GM21423 (cell line): ENCODE data around the gene ARL11.
"Not testable (repeated sequence)": the region's sequence is repeated elsewhere in the genome, so short reads cannot be mapped to it uniquely, and the experiment has no call there.

Experiments
- ATAC-seq: cut with Tn5 transposase; IDR thresholded peaks from one replicate; pipeline ENCODE4 v1.9.1; 2021; ENCODE audit warnings: mild to moderate bottlenecking, moderate library complexity; ENCODE audit not compliant: unreplicated experiment

ARL11 gene

GRCh38 chr13:49612042-49612441, 16.3 kb upstream of the ARL11 start:
- not testable (repeated sequence) for ATAC-seq

DNA sequence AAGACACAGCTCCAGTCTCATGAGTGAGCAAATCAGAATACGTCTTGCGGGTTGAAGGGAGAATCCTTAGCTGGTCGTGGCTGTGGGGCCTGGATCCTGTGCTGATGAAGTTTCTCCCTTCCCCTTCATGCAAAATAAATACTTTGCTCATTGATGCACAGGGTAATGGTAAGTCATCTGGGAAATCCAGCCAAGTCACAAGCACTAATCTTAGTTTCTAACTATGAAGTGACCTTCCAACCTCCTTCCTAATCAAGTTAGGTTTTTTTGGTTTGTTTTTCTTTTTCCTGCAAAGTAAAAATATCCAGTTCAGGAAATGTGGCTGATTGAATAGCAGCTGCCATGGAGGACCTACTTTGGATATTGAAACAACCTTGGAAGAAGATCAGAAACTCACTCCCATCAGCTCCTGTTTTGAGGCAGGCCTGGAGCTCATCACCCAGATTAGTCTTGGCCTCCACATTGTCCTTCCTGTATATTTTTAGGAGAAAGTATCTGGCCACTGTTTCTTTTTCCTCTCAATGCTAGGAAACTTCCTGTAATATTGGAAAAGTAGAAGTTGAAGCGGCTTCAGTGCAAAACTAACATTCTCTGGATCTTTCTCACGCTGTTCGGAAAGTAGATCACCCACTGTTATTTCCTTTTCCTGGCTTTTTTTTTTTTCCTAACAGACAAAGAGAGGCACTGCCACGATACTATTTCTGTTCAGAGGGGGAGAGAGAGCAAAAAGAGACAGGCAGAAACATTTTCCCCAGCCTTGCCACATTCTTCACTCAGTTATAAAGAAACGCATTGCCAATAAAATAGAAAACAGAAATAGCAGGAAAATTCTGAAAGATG, 12.3 kb upstream of the ARL11 start:
- no peak for ATAC-seq

DNA sequence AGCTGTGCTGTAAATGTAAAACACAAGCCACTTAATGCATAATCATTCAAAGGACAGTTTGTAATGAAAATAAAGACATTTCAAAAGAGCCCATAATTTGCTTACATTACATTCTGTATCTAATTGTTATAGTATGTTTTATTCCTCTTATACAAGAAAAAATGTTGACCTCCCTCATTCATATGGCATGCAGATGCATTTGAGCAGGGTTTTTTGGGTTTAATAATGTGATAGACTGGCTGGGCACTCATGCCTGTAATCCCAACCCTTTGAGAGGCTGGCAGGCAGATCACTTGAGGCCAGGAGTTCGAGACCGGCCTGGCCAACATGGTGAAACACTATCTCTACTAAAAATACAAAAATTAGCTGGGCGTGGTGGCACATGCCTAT, 11.6 kb upstream of the ARL11 start:
- ATAC-seq, result no peak

DNA sequence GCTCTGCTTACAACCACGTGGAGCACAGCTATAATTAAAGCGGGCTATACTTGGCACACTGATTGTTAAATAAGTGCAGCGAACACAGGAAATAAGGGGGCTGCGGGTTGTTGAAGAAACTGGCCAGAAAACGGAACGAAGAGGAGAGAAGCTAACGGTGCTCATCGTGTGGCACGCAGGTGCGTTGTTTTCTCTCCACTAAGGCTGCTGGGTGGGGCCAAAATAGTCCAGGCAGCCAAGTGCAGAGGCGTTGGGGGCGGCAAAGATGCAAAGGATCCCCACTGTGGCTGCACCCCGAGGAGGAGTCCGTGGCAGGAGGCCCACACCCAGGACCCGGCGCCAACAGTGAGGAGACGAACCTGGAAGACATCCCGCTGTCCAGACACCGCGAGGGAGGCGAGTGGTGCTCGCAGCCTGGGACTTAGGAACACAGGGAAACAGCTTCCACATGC, 8.1 kb upstream of the ARL11 start:
- peak; percentile 83 for ATAC-seq

DNA sequence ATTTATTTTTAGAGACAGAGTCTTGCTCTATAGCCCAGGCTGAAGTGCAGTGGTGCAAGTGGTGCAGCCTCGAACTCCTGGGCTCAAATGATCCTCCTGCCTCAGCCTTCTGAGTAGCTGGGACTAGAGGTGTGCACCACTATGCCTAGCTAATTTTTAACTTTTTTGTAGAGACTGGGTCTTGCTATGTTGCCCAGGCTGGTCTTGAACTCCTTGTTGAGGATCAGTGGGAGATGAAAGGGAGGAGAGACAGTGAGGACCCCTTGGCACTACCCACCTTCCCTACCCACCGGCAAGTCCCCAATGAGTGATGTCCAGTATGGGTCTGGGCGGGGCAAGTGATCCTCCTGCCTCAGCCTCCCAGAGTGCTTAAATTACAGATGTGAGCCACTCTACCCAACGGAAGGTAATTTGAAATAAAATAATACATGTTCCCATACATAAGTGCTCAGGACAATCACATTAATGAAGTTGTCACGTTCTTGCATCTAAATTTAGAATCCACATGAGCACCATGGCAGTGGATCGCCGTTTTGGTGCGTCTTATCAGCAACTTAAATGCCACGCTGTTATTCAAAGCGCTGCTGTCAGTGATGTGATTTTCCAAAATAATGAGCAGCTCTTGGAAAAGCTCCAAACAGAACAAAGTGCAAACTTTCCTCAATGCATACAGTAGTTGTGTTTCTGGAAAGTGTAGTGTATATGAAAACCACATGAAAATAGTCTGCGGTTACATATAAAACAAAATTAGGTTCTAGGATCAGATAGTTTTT, 5.9 kb upstream of the ARL11 start:
- ATAC-seq, result no peak

DNA sequence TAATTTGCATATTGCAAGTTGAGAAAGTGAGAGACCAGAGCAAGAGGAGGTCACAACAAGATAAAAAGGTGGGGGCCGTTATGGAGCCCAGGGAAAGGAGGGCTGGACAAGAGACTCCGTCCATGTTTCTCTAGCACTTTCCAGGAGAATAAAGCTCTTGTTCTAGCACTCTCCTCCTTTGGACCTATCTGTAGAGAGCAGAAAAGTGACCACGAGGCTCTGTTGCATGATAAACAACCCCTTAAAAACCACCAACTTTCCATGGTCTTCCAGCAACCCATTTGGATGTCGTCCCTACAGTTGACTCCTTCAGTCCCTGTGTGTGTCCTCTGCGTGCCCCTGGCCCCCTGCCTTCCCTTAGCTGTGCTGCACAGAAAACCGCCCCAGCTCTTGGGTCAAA, 4.1 kb upstream of the ARL11 start:
- ATAC-seq, result no peak

- ATAC-seq, result no peak
Observed at GRCh38 chr13:49625392-49626079, 2.8 kb upstream of the ARL11 start.

DNA sequence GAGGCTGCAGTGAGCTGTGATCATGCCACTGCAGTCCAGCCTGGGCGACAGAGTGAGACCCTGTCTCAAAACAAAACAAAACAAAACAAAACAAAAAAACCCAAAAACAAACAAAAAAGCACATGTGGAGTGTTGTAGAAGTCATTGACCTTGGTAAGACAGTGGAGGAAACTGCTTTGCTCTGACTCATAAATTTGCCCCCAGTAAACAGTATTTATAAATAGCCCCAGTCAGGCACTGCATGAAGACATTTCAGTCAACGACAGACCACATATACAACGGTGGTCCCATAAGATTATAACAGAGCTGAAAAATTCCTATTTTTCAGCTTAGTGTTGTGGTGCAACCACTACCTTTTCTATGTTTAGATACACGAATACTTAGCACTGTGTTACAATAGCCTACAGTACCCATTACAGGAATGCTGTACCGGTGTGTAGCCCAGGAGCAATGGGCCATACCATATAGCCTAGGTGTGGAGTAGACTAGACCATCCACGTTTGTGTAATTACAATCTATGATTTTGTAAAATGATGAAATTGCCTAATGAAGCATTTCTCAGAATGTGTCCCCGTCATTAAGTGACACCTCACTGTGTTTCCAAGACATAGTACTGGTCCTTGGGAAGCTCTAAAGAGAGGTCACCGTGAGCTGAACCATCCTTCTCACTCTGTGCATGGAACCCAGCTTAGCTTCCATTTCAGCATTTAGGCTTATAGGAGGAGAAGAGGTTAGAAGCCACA, 1.1 kb downstream of the ARL11 start:
- no peak for ATAC-seq

- no peak for ATAC-seq
Observed at GRCh38 chr13:49629947-49630346, 1.6 kb downstream of the ARL11 start.

DNA sequence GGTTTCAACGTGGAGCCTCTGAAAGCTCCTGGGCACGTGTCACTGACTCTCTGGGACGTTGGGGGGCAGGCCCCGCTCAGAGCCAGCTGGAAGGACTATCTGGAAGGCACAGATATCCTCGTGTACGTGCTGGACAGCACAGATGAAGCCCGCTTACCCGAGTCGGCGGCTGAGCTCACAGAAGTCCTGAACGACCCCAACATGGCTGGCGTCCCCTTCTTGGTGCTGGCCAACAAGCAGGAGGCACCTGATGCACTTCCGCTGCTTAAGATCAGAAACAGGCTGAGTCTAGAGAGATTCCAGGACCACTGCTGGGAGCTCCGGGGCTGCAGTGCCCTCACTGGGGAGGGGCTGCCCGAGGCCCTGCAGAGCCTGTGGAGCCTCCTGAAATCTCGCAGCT, 2.3 kb downstream of the ARL11 start:
- ATAC-seq, result no peak

DNA sequence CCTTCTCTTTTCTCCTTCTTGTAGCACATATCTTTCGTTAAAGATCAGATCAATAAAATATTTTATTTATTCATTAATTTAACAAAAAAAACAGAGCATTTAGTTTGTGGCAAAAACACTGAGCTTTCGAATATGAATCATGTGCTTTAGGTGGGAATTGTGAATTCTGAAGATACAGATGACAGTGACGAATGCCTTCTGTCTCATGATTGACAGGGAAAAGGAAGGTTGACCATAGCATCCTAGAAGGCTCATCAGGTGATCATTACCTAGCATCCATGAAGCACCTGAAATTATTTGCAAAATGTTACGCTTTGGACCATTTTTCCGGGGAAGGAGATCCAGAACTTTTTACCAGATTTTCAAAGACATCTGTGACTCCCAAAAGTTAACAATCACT, 3.8 kb downstream of the ARL11 start:
- ATAC-seq, result no peak

- ATAC-seq, result no peak
Observed at GRCh38 chr13:49633710-49634109, 5.4 kb downstream of the ARL11 start.

- ATAC-seq, result peak; percentile 74
Observed at GRCh38 chr13:49635599-49636433, 7.5 kb downstream of the ARL11 start.

- no peak for ATAC-seq
Observed at GRCh38 chr13:49636705-49637104, 8.4 kb downstream of the ARL11 start.

- no peak for ATAC-seq
Observed at GRCh38 chr13:49638030-49638743, 9.9 kb downstream of the ARL11 start.

DNA sequence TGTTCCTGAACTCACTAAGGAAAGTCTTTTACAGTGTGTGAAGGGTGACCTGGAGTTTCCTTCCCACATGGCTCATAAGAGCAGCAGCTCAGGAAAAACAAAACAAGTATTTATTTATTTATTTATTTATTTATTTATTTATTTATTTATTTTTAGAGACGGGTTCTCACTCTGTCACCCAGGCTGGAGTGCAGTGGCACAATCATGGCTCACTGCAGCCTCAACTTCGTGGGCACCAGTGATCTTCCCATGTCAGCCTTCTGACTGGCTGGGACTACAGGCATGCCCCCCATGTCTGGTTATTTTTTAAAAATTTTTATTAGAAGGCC, 10.4 kb downstream of the ARL11 start:
- no peak for ATAC-seq

DNA sequence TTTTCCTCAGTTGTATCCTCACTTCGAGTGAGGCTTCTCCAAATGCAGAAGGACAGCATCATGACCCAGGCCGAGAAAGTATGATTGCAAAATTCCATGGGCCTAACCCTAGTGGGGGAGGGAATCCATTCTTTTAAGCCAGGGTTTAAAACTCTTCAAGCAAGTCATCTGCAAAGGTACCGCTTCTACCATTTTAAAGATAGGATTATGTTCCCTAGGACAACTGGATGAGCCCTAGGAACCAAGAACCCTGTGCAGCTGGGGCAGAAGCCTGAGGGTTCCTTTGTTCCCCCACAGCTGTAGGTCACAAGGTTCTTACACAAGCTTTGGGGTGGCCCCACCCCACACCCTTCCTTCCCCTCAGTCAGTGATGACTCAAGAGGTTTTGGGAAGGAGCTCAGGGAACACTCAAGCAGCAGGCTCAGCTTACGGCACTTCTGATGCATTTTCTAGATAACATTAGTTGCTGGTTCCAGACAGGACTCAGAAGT, 13.5 kb downstream of the ARL11 start:
- ATAC-seq, result no peak

- ATAC-seq, result no peak
Observed at GRCh38 chr13:49643035-49643646, 14.8 kb downstream of the ARL11 start.

GRCh38 chr13:49645451-49645850, 17.1 kb downstream of the ARL11 start:
- no peak for ATAC-seq
